GM19023 (cell line): Measurements from ENCODE around the gene MBD5.
"Not testable (repeated sequence)": the region's sequence is repeated elsewhere in the genome, so short reads cannot be mapped to it uniquely, and the experiment has no call there.

Experiments used
- ATAC-seq: cut with Tn5 transposase; IDR thresholded peaks from one replicate; pipeline ENCODE4 v1.9.1; 2021; ENCODE audit warnings: mild to moderate bottlenecking, moderate library complexity; ENCODE audit not compliant: unreplicated experiment

Gene MBD5

GRCh38 chr2:148538375-148538774 is 517.5 kb downstream of the MBD5 start:
- ATAC-seq = no peak

GRCh38 chr2:148540022-148540421 is 519.1 kb downstream of the MBD5 start:
- peak; percentile 59 for ATAC-seq

- ATAC-seq = no peak
Measured at GRCh38 chr2:148541792-148542191, 520.9 kb downstream of the MBD5 start.

- ATAC-seq = no peak
Measured at GRCh38 chr2:148542614-148543013, 521.7 kb downstream of the MBD5 start.

GRCh38 chr2:148543088-148543540 is 522.2 kb downstream of the MBD5 start:
- not testable (repeated sequence) for ATAC-seq

GRCh38 chr2:148545390-148546256 is 524.7 kb downstream of the MBD5 start:
- no peak for ATAC-seq

- ATAC-seq = no peak
Measured at GRCh38 chr2:148546270-148546669, 525.4 kb downstream of the MBD5 start.

GRCh38 chr2:148548716-148549400 is 528.0 kb downstream of the MBD5 start:
- no peak for ATAC-seq

GRCh38 chr2:148552675-148553331 is 531.9 kb downstream of the MBD5 start:
- peak; percentile 43 for ATAC-seq

- ATAC-seq = no peak
Measured at GRCh38 chr2:148553332-148553887, 532.5 kb downstream of the MBD5 start.

GRCh38 chr2:148554459-148555247 is 533.8 kb downstream of the MBD5 start:
- ATAC-seq = no peak

- ATAC-seq = no peak
Measured at GRCh38 chr2:148555622-148556294, 534.9 kb downstream of the MBD5 start.

- ATAC-seq = peak; percentile 76
Measured at GRCh38 chr2:148557844-148558436, 537.0 kb downstream of the MBD5 start.

- no peak for ATAC-seq
Measured at GRCh38 chr2:148560496-148560895, 539.6 kb downstream of the MBD5 start.

- no peak for ATAC-seq
Measured at GRCh38 chr2:148561389-148561788, 540.5 kb downstream of the MBD5 start.

- no peak for ATAC-seq
Measured at GRCh38 chr2:148565272-148565894, 544.5 kb downstream of the MBD5 start.
